ENCODE measurements around the gene FOXG1. TPM values are rescaled to one million over a fixed set of nuclear protein-coding genes. Genes with fewer than 3 reads are reported as not detected.

The FOXG1 gene
- polyA plus RNA-seq, 4 donors: 0.01 TPM; not detected in 3

- DNase-seq (no peak), FAIRE-seq (no peak)
- H3K9me3 ChIP-seq (ENCODE audit: control insufficient read depth in 2 of 2, insufficient read depth in 1 of 2, low read depth in 1 of 2, low read length in 1 of 2): peaks cover 3 to 7% of the 10 kb centered on the region in 2 donors
- no peaks in the 10 kb centered on the region for H3K36me3 ChIP-seq (ENCODE audit: control insufficient read depth in 3 of 3, insufficient read depth in 2 of 3, low read depth in 1 of 3, low read length in 3 of 3)
- H3K27ac ChIP-seq (ENCODE audit: low read depth in 1 of 3, low read length in 2 of 3): no peak overlapping the region
- H3K4me1 ChIP-seq (ENCODE audit: control insufficient read depth in 3 of 3, insufficient read depth in 2 of 3, low read depth in 1 of 3, low read length in 2 of 3): no peaks in the 10 kb centered on the region
- H3K27me3 ChIP-seq (ENCODE audit: control insufficient read depth in 3 of 3, insufficient read depth in 3 of 3, low read length in 3 of 3): peaks cover 5 to 68% (median 33%) of the 10 kb centered on the region in 3 donors
- H3K4me3 ChIP-seq (ENCODE audit: low read depth in 1 of 3, low read length in 3 of 3): no peak overlapping the region
Observed at GRCh38 chr14:28770630-28771029, 4.0 kb downstream of the FOXG1 start.

GRCh38 chr14:28771168-28771567 is 4.6 kb downstream of the FOXG1 start:
- peaks cover 3 to 7% of the 10 kb centered on the region in 2 donors for H3K9me3 ChIP-seq (ENCODE audit: control insufficient read depth in 2 of 2, insufficient read depth in 1 of 2, low read depth in 1 of 2, low read length in 1 of 2)
- H3K4me1 ChIP-seq (ENCODE audit: control insufficient read depth in 3 of 3, insufficient read depth in 2 of 3, low read depth in 1 of 3, low read length in 2 of 3): no peaks in the 10 kb centered on the region
- FAIRE-seq (no peak), DNase-seq (no peak)
- WGBS, 3 donors: 1 to 7% (median 4%) methylated on average over 1 of the region's 1 CpG
- H3K4me3 ChIP-seq (ENCODE audit: low read depth in 1 of 3, low read length in 3 of 3): no peak overlapping the region
- no peaks in the 10 kb centered on the region for H3K36me3 ChIP-seq (ENCODE audit: control insufficient read depth in 3 of 3, insufficient read depth in 2 of 3, low read depth in 1 of 3, low read length in 3 of 3)
- H3K27me3 ChIP-seq (ENCODE audit: control insufficient read depth in 3 of 3, insufficient read depth in 3 of 3, low read length in 3 of 3): peaks cover 5 to 67% (median 30%) of the 10 kb centered on the region in 3 donors
- H3K27ac ChIP-seq (ENCODE audit: low read depth in 1 of 3, low read length in 2 of 3): no peak overlapping the region

- FAIRE-seq (no peak), DNase-seq (no peak)
- Histone ChIP-seq H3K27ac (ENCODE audit: low read depth in 1 of 3, low read length in 2 of 3) (no peak overlapping the region), H3K27me3 (ENCODE audit: control insufficient read depth in 3 of 3, insufficient read depth in 3 of 3, low read length in 3 of 3) (peaks cover 5 to 64% (median 30%) of the 10 kb centered on the region in 3 donors), H3K4me3 (ENCODE audit: low read depth in 1 of 3, low read length in 3 of 3) (no peak overlapping the region), H3K4me1 (ENCODE audit: control insufficient read depth in 3 of 3, insufficient read depth in 2 of 3, low read depth in 1 of 3, low read length in 2 of 3) (no peaks in the 10 kb centered on the region), H3K9me3 (ENCODE audit: control insufficient read depth in 2 of 2, insufficient read depth in 1 of 2, low read depth in 1 of 2, low read length in 1 of 2) (peaks cover 3 to 7% of the 10 kb centered on the region in 2 donors), H3K36me3 (ENCODE audit: control insufficient read depth in 3 of 3, insufficient read depth in 2 of 3, low read depth in 1 of 3, low read length in 3 of 3) (no peaks in the 10 kb centered on the region)
- WGBS, 3 donors: 9 to 11% (median 10%) methylated on average over 3 of the region's 3 CpGs
Observed at GRCh38 chr14:28772613-28773012, 6.0 kb downstream of the FOXG1 start.

- FAIRE-seq: no peak
- Histone ChIP-seq H3K27ac (ENCODE audit: low read depth in 1 of 3, low read length in 2 of 3) (no peak overlapping the region), H3K27me3 (ENCODE audit: control insufficient read depth in 3 of 3, insufficient read depth in 3 of 3, low read length in 3 of 3) (peaks cover 3 to 64% (median 28%) of the 10 kb centered on the region in 3 donors), H3K4me1 (ENCODE audit: control insufficient read depth in 3 of 3, insufficient read depth in 2 of 3, low read depth in 1 of 3, low read length in 2 of 3) (no peaks in the 10 kb centered on the region), H3K4me3 (ENCODE audit: low read depth in 1 of 3, low read length in 3 of 3) (no peak overlapping the region), H3K36me3 (ENCODE audit: control insufficient read depth in 3 of 3, insufficient read depth in 2 of 3, low read depth in 1 of 3, low read length in 3 of 3) (no peaks in the 10 kb centered on the region), H3K9me3 (ENCODE audit: control insufficient read depth in 2 of 2, insufficient read depth in 1 of 2, low read depth in 1 of 2, low read length in 1 of 2) (peaks cover 0 to 9% of the 10 kb centered on the region in 2 donors)
- WGBS, 3 donors: 4 to 12% (median 9%) methylated on average over 7 of the region's 7 CpGs
- no peak for DNase-seq
Observed at GRCh38 chr14:28773176-28773575, 6.6 kb downstream of the FOXG1 start.

- Histone ChIP-seq H3K4me3 (ENCODE audit: low read depth in 1 of 3, low read length in 3 of 3) (no peak overlapping the region), H3K9me3 (ENCODE audit: control insufficient read depth in 2 of 2, insufficient read depth in 1 of 2, low read depth in 1 of 2, low read length in 1 of 2) (peaks cover 0 to 6% of the 10 kb centered on the region in 2 donors), H3K4me1 (ENCODE audit: control insufficient read depth in 3 of 3, insufficient read depth in 2 of 3, low read depth in 1 of 3, low read length in 2 of 3) (no peaks in the 10 kb centered on the region), H3K27ac (ENCODE audit: low read depth in 1 of 3, low read length in 2 of 3) (no peak overlapping the region), H3K36me3 (ENCODE audit: control insufficient read depth in 3 of 3, insufficient read depth in 2 of 3, low read depth in 1 of 3, low read length in 3 of 3) (no peaks in the 10 kb centered on the region), H3K27me3 (ENCODE audit: control insufficient read depth in 3 of 3, insufficient read depth in 3 of 3, low read length in 3 of 3) (peaks cover 2 to 58% (median 25%) of the 10 kb centered on the region in 3 donors)
- 5 to 17% (median 10%) methylated on average over 47 of the region's 47 CpGs for WGBS, 3 donors
- no peak for DNase-seq
- FAIRE-seq: no peak
Observed at GRCh38 chr14:28773861-28774691, 7.5 kb downstream of the FOXG1 start.

- DNase-seq (no peak), FAIRE-seq (no peak)
- no peaks in the 10 kb centered on the region for H3K4me1 ChIP-seq (ENCODE audit: control insufficient read depth in 3 of 3, insufficient read depth in 2 of 3, low read depth in 1 of 3, low read length in 2 of 3)
- H3K27ac ChIP-seq (ENCODE audit: low read depth in 1 of 3, low read length in 2 of 3): no peak overlapping the region
- peaks cover 0 to 6% of the 10 kb centered on the region in 2 donors for H3K9me3 ChIP-seq (ENCODE audit: control insufficient read depth in 2 of 2, insufficient read depth in 1 of 2, low read depth in 1 of 2, low read length in 1 of 2)
- no peak overlapping the region for H3K4me3 ChIP-seq (ENCODE audit: low read depth in 1 of 3, low read length in 3 of 3)
- 9 to 14% (median 12%) methylated on average over 29 of the region's 29 CpGs for WGBS, 3 donors
- H3K36me3 ChIP-seq (ENCODE audit: control insufficient read depth in 3 of 3, insufficient read depth in 2 of 3, low read depth in 1 of 3, low read length in 3 of 3): no peaks in the 10 kb centered on the region
- H3K27me3 ChIP-seq (ENCODE audit: control insufficient read depth in 3 of 3, insufficient read depth in 3 of 3, low read length in 3 of 3): peaks cover 2 to 53% (median 25%) of the 10 kb centered on the region in 3 donors
Observed at GRCh38 chr14:28774764-28775735, 8.5 kb downstream of the FOXG1 start.

GRCh38 chr14:28776482-28777266 is 10.1 kb downstream of the FOXG1 start:
- FAIRE-seq (no peak), DNase-seq (no peak)
- Histone ChIP-seq H3K4me1 (ENCODE audit: control insufficient read depth in 3 of 3, insufficient read depth in 2 of 3, low read depth in 1 of 3, low read length in 2 of 3) (no peaks in the 10 kb centered on the region), H3K36me3 (ENCODE audit: control insufficient read depth in 3 of 3, insufficient read depth in 2 of 3, low read depth in 1 of 3, low read length in 3 of 3) (no peaks in the 10 kb centered on the region), H3K9me3 (ENCODE audit: control insufficient read depth in 2 of 2, insufficient read depth in 1 of 2, low read depth in 1 of 2, low read length in 1 of 2) (peaks cover 0 to 6% of the 10 kb centered on the region in 2 donors), H3K27me3 (ENCODE audit: control insufficient read depth in 3 of 3, insufficient read depth in 3 of 3, low read length in 3 of 3) (peaks cover 2 to 60% (median 29%) of the 10 kb centered on the region in 3 donors), H3K4me3 (ENCODE audit: low read depth in 1 of 3, low read length in 3 of 3) (no peak overlapping the region), H3K27ac (ENCODE audit: low read depth in 1 of 3, low read length in 2 of 3) (no peak overlapping the region)
- WGBS, 3 donors: 20 to 30% (median 29%) methylated on average over 3 of the region's 3 CpGs

All from small intestine (tissue), 7 donors.